GM23338 (cell line): Measurements from ENCODE around the gene FAT1.

Experiments
- CTCF ChIP-seq, 2 experiments: fragments of 200-600 bp in 1 of 2; sonication (generic) in 1 of 2; conservative IDR thresholded peaks; 2 replicates each; pipeline versions ENCODE4 v1.5.1 to v1.6.1; 2016 to 2017; ENCODE audit warnings: antibody characterized with exemption in 2 of 2, low read depth in 2 of 2, mild to moderate bottlenecking in 2 of 2, moderate library complexity in 1 of 2
- EZH2 ChIP-seq: fragments of 200-600 bp; sonication (generic); IDR thresholded peaks from one replicate; pipeline ENCODE4 v1.8.0; 2017; ENCODE audit warnings: antibody characterized with exemption, mild to moderate bottlenecking, low read depth; ENCODE audit not compliant: unreplicated experiment
- EZH2phosphoT487 ChIP-seq: fragments of 200-600 bp; sonication (generic); IDR thresholded peaks from one replicate; pipeline ENCODE4 v1.8.1; 2018; ENCODE audit warnings: antibody characterized with exemption; ENCODE audit not compliant: unreplicated experiment

DNA sequence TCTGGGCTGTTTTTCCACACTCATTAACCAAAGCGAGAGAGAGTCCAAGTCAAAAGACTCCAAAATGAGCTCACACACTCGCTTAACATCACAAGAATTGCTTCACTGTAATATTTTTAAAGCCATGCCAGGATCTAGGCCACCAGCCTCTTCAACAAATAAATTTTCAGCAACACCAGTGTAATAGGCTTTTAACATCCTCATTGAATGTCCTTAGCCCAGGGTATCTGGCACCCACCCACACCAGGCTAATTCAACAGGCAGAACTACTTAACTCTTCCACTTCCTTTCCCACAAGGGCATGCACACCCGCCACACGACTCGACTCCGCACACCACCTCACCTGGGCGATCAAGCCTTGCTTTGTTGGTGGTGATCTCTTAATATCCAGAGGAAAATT lies 34.2 kb downstream of the FAT1 start:
- TF ChIP-seq CTCF (conservative IDR thresholded peaks at IDR 0.05; ENCODE audit: low read depth in 2 of 2) (no peak), EZH2phosphoT487 (no peak), EZH2 (no peak)
